Activated T-helper 17 cell treated with anti-CD3 and anti-CD28 coated beads, Interleukin-2, amount 50 U/mL, for 72 hours (primary cell): ENCODE measurements around the gene SPTBN2. TPM values are rescaled to one million over a fixed set of nuclear protein-coding genes. Genes with fewer than 3 reads are reported as not detected.

Experiments
- ATAC-seq: fragments of 150-1000 bp; cut with Tn5 transposase; replicated peaks from 2 replicates; pipeline ENCODE4 v1.10.0; 2021; ENCODE audit warnings: mild to moderate bottlenecking, moderate library complexity
- H3K27ac Mint-ChIP-seq: one replicate; pipeline ENCODE4 v1.8.0; 2022; ENCODE audit warnings: mixed read lengths
- H3K27me3 Mint-ChIP-seq: one replicate; pipeline ENCODE4 v1.8.0; 2022; ENCODE audit warnings: mixed read lengths
- H3K36me3 Mint-ChIP-seq: one replicate; pipeline ENCODE4 v1.8.0; 2022; ENCODE audit warnings: low read depth, mild to moderate bottlenecking, mixed read lengths
- H3K4me1 Mint-ChIP-seq: one replicate; pipeline ENCODE4 v1.8.0; 2022; ENCODE audit warnings: mixed read lengths
- H3K4me3 Mint-ChIP-seq: one replicate; pipeline ENCODE4 v1.8.0; 2022; ENCODE audit warnings: mild to moderate bottlenecking, mixed read lengths
- H3K9me3 Mint-ChIP-seq: one replicate; pipeline ENCODE4 v1.8.0; 2022; ENCODE audit warnings: mixed read lengths
- total RNA-seq, 2 donors: library from RNA; stranded (reverse); gene quantifications; one replicate each; pipeline ENCODE4 v1.2.3, GENCODE V29; 2022

SPTBN2 gene
- total RNA-seq, 2 donors from 2014 or later = 0.37 to 0.45 TPM

GRCh38 chr11:66718320-66718971, 10.6 kb downstream of the SPTBN2 start:
- no peak for ATAC-seq
- H3K36me3 Mint-ChIP-seq = no peaks in the 10 kb centered on the region
- H3K27me3 Mint-ChIP-seq = peaks cover 32% of the 10 kb centered on the region
- no peak overlapping the region for H3K4me3 Mint-ChIP-seq
- no peak overlapping the region for H3K27ac Mint-ChIP-seq
- H3K4me1 Mint-ChIP-seq = peaks cover 6% of the 10 kb centered on the region
- H3K9me3 Mint-ChIP-seq = no peaks in the 10 kb centered on the region

GRCh38 chr11:66717925-66718319, 11.1 kb downstream of the SPTBN2 start:
- no peaks in the 10 kb centered on the region for H3K36me3 Mint-ChIP-seq

GRCh38 chr11:66716996-66717395, 12.0 kb downstream of the SPTBN2 start:
- Mint-ChIP-seq H3K27me3 (peaks cover 34% of the 10 kb centered on the region), H3K4me3 (no peak overlapping the region), H3K9me3 (no peaks in the 10 kb centered on the region), H3K4me1 (peaks cover 6% of the 10 kb centered on the region), H3K27ac (no peak overlapping the region), H3K36me3 (no peaks in the 10 kb centered on the region)
- ATAC-seq = no peak

More at GRCh38 chr11:66717925-66718319, 11.1 kb downstream of the SPTBN2 start:
- Mint-ChIP-seq H3K4me1 (peaks cover 6% of the 10 kb centered on the region), H3K4me3 (no peak overlapping the region), H3K27me3 (peaks cover 34% of the 10 kb centered on the region), H3K27ac (no peak overlapping the region), H3K9me3 (no peaks in the 10 kb centered on the region)
- no peak for ATAC-seq

GRCh38 chr11:66715346-66716085, 13.5 kb downstream of the SPTBN2 start:
- Mint-ChIP-seq H3K36me3 (no peaks in the 10 kb centered on the region), H3K9me3 (no peaks in the 10 kb centered on the region), H3K27ac (no peak overlapping the region), H3K4me1 (peaks cover 4% of the 10 kb centered on the region), H3K4me3 (no peak overlapping the region), H3K27me3 (peaks cover 32% of the 10 kb centered on the region)
- ATAC-seq = no peak

DNA sequence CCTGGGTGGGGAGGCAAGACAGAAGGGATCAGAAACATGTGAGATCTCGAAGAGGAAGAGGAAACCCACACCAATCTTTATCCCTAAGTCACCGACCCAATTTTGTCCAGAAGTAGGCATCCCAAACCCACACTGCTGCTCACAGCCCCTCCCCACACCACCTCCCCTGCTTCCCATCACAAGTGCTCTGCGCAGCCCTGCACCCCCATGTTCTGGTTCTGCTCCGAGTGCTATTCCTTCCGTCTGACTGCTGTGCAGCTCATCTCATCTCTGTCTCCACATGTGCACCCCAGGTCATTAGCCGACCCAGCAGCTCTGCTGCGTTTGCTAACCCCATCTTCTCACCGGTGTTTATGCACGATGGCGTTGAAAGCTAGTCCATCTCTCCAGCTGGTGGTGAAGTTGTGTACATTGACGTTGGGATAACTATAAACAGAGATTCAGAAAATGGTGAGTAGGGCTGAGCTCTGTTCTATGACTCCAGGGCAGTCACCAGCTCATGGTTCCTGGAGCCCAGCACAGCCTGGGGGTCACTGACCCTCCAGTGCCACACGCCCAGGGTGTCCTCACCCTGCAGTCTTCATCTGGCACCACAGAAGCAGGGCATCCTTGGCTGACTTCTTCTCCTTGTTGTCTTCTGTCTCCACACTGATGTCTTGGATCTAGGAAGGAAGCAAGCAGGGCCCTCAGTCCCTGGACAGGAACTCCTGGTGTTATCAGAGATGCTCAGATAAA, 15.1 kb downstream of the SPTBN2 start:
- Mint-ChIP-seq H3K9me3 (no peaks in the 10 kb centered on the region), H3K27ac (no peak overlapping the region), H3K4me1 (no peaks in the 10 kb centered on the region), H3K36me3 (no peaks in the 10 kb centered on the region), H3K4me3 (no peak overlapping the region), H3K27me3 (peaks cover 28% of the 10 kb centered on the region)
- no peak for ATAC-seq

- Mint-ChIP-seq H3K4me3 (no peak overlapping the region), H3K9me3 (no peaks in the 10 kb centered on the region), H3K4me1 (no peaks in the 10 kb centered on the region), H3K36me3 (no peaks in the 10 kb centered on the region), H3K27ac (no peak overlapping the region), H3K27me3 (peaks cover 14% of the 10 kb centered on the region)
- no peak for ATAC-seq
Measured at GRCh38 chr11:66710384-66710930, 18.6 kb downstream of the SPTBN2 start.

DNA sequence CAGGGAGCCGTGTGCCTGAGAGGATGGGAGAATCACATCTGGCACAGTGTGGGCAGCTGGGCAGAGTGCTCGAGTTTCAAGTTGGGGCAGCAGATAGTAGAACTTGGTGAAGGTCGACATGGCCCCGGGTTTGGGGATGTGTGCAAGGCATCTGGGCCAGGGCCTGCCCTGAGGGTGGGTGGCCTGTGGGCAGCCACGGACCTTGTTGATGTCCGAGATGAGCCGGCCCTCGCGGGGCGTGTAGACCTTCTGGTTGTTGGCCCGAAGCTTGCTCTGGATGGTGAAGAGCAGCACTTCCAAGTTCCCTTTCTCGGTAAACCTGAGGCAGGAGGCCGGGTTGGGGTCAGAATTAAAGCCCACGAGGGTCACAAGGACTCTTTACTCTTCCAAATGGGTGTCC, 20.3 kb downstream of the SPTBN2 start:
- peak overlapping the region; percentile 30 for H3K27ac Mint-ChIP-seq
- H3K4me3 Mint-ChIP-seq = no peak overlapping the region
- H3K9me3 Mint-ChIP-seq = no peaks in the 10 kb centered on the region
- no peaks in the 10 kb centered on the region for H3K4me1 Mint-ChIP-seq
- no peaks in the 10 kb centered on the region for H3K36me3 Mint-ChIP-seq
- peaks cover 5% of the 10 kb centered on the region for H3K27me3 Mint-ChIP-seq
- no peak for ATAC-seq

DNA sequence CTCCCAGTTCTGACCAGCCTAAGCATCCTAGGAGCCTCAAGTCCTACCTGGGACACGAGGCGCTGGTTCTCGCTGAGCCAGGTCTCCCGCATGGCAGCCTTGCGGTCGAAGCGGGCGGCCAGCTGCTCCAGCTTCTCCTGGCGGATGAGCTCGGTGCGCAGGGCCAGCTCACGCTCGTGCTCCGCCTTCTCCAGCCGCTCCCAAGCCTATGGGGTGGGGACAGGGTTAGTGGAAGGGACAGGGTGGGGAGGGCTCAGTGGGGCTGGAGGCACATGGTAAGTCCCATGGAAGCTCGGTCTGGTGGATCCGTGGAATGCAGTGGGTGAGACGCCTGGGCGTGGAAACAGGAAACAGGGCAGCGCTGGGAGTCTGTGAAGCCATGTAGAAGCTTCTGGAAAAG, 20.9 kb downstream of the SPTBN2 start:
- no peaks in the 10 kb centered on the region for H3K36me3 Mint-ChIP-seq
- no peaks in the 10 kb centered on the region for H3K4me1 Mint-ChIP-seq

GRCh38 chr11:66707486-66707885, 21.5 kb downstream of the SPTBN2 start:
- no peaks in the 10 kb centered on the region for H3K9me3 Mint-ChIP-seq
- no peak overlapping the region for H3K27ac Mint-ChIP-seq
- no peaks in the 10 kb centered on the region for H3K36me3 Mint-ChIP-seq
- H3K4me1 Mint-ChIP-seq = no peaks in the 10 kb centered on the region
- ATAC-seq = no peak
- H3K4me3 Mint-ChIP-seq = no peak overlapping the region
- no peaks in the 10 kb centered on the region for H3K27me3 Mint-ChIP-seq

More for the DNA sequence above, 20.9 kb downstream of the SPTBN2 start:
- ATAC-seq = no peak
- Mint-ChIP-seq H3K9me3 (no peaks in the 10 kb centered on the region), H3K4me3 (no peak overlapping the region), H3K27ac (peak overlapping the region; percentile 30), H3K27me3 (no peaks in the 10 kb centered on the region)

- ATAC-seq = no peak
- no peaks in the 10 kb centered on the region for H3K9me3 Mint-ChIP-seq
- H3K4me3 Mint-ChIP-seq = no peak overlapping the region
Measured at GRCh38 chr11:66706989-66707388, 22.0 kb downstream of the SPTBN2 start.

DNA sequence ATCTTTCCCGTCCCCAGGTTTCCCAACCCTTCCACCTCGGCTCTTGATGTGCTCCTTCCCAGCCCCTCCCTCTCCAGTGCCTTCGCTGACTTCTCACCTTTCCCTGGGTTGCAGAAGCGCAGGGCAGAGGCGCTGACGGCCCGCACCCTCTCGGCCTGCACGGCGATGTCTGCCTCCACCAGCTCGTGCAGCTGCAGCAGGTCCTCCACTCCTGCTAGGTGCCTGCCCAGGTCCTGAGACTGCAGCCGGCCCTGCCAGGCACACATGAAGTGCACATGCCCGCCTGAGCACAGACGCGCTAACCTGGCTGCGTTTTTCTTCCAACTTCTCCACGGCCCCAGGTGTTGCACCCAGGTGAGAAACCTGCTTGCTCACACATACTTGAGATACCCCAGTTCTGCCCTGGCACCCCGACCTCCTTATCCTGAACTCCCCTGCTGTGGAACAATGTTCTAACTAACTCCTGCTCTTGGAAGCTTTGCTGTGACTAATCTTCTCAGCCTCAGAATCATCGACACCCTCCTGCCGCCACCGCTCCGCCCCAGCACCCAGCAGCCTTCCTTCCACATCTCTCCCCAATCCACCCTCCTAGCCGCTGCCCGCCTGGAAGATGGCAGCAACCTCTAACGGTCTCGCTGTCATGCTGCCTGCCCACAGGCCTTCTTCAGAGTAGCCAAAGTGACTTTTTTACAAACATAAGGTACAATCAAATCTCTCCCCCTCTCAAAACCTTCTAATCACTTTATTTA, 23.3 kb downstream of the SPTBN2 start:
- H3K9me3 Mint-ChIP-seq = no peaks in the 10 kb centered on the region
- ATAC-seq = no peak
- H3K27ac Mint-ChIP-seq = no peak overlapping the region
- H3K36me3 Mint-ChIP-seq = no peaks in the 10 kb centered on the region
- H3K4me3 Mint-ChIP-seq = no peak overlapping the region
- H3K27me3 Mint-ChIP-seq = no peaks in the 10 kb centered on the region
- no peaks in the 10 kb centered on the region for H3K4me1 Mint-ChIP-seq

More at GRCh38 chr11:66706989-66707388, 22.0 kb downstream of the SPTBN2 start:
- H3K4me1 Mint-ChIP-seq = no peaks in the 10 kb centered on the region
- no peak overlapping the region for H3K27ac Mint-ChIP-seq
- no peaks in the 10 kb centered on the region for H3K27me3 Mint-ChIP-seq
- H3K36me3 Mint-ChIP-seq = no peaks in the 10 kb centered on the region

GRCh38 chr11:66704659-66705360, 24.2 kb downstream of the SPTBN2 start:
- Mint-ChIP-seq H3K9me3 (no peaks in the 10 kb centered on the region), H3K4me3 (no peak overlapping the region), H3K27me3 (no peaks in the 10 kb centered on the region), H3K4me1 (no peaks in the 10 kb centered on the region), H3K27ac (no peak overlapping the region), H3K36me3 (no peaks in the 10 kb centered on the region)
- ATAC-seq = no peak

GRCh38 chr11:66701432-66702240, 27.4 kb downstream of the SPTBN2 start:
- no peaks in the 10 kb centered on the region for H3K4me1 Mint-ChIP-seq
- ATAC-seq = no peak
- no peaks in the 10 kb centered on the region for H3K9me3 Mint-ChIP-seq
- H3K4me3 Mint-ChIP-seq = no peak overlapping the region
- no peaks in the 10 kb centered on the region for H3K27me3 Mint-ChIP-seq
- H3K27ac Mint-ChIP-seq = no peak overlapping the region
- no peaks in the 10 kb centered on the region for H3K36me3 Mint-ChIP-seq
